GM12864 (cell line): ENCODE results near the gene MARCHF3.

Source experiments
- DNase-seq: peaks from one replicate; pipeline ENCODE4 v3.0.0-alpha.2; 2011; ENCODE audit warnings: low read depth
- H3K4me3 ChIP-seq: 2 replicates; pipeline ENCODE4 v1.5.1; 2011; ENCODE audit warnings: mild to moderate bottlenecking, low read depth, low read length, control low read depth
- TF ChIP-seq, protein P1 (sequence below): IDR thresholded peaks from 2 replicates; pipeline ENCODE4 v1.5.1; 2011; ENCODE audit warnings: low read depth, mild to moderate bottlenecking, moderate library complexity, low read length, control low read depth, inconsistent platforms; ENCODE audit errors: missing control alignments

The MARCHF3 gene

DNA sequence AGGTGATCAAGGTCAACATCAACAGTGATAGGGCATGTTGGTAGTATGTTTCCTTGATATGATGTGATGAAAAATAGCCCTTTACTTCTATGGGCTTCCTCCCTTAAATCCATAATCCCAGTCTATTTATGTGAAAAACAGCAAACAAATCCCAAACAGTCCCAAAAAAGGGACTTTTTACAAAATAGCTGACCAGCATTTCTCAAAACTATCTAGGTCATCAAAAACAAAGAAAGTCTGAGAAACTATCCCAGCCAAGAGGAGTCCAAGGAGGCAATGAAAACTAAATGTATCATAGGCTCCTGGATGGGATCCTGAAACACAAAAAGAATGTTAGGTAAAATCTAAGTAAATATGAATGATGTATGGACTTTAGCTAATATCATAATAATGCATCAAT is 71.2 kb downstream of the MARCHF3 start:
- H3K4me3 ChIP-seq = no peak overlapping the region
- no peak for DNase-seq
- TF ChIP-seq, protein P1, sequence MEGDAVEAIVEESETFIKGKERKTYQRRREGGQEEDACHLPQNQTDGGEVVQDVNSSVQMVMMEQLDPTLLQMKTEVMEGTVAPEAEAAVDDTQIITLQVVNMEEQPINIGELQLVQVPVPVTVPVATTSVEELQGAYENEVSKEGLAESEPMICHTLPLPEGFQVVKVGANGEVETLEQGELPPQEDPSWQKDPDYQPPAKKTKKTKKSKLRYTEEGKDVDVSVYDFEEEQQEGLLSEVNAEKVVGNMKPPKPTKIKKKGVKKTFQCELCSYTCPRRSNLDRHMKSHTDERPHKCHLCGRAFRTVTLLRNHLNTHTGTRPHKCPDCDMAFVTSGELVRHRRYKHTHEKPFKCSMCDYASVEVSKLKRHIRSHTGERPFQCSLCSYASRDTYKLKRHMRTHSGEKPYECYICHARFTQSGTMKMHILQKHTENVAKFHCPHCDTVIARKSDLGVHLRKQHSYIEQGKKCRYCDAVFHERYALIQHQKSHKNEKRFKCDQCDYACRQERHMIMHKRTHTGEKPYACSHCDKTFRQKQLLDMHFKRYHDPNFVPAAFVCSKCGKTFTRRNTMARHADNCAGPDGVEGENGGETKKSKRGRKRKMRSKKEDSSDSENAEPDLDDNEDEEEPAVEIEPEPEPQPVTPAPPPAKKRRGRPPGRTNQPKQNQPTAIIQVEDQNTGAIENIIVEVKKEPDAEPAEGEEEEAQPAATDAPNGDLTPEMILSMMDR = no peak

DNA sequence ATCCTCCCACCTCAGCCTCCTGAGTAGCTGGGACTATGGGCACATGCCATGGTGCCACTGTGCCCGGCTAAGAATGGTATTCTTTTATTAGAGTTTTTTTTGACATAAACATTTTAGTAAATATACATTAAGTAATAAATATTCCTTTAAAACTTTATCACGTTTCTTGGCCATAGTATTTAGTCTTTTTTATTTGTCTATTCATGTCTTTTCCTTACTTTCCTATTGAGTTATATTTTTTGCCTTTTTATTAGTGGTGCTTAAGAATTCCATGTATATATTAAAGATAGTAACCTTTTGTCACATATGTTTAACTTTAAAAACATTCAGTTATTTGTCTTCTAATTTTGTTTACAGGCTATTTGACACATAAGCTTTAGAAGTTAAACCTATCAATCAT is 73.4 kb downstream of the MARCHF3 start:
- no peak for DNase-seq
- H3K4me3 ChIP-seq = no peak overlapping the region
- TF ChIP-seq, protein P1 = no peak

DNA sequence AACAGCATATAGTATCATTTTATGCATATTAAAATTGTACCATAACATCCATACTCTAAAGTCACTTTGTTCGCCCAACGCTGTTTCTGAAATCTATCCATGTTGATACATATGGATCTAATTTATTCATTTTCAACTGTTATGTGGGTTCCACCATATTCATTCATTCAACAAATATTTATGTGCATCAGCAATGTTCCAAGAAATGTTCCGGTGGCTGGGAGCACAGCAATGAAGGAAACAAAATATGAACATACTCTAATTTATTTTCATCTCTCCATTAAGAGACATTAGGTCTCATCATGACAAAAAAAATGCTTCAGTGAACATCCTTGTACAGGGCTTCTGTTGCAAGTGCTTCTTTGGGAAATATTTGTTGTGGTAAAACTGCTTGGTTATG is 75.4 kb downstream of the MARCHF3 start:
- TF ChIP-seq, protein P1 = no peak
- H3K4me3 ChIP-seq = no peak overlapping the region
- DNase-seq = no peak

DNA sequence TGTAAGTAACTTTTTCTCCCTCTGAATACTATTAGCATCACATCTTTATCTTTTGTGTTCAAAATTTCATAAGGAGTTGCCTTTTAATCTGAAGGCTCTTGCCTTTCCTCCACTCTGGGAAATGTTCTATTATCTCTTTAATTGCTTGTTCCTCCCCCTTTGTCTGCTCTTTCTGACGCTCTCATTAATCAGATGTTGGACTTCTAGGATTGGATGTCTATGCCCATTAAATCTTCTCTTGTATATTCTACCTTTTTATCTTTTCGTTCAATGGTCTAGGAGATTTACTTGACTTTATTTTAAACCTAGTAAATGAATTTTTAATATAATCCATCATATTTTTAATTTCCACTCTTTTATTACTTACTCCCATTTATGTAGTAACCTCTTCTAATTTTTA is 76.7 kb downstream of the MARCHF3 start:
- DNase-seq = no peak
- TF ChIP-seq, protein P1 = no peak
- no peak overlapping the region for H3K4me3 ChIP-seq

DNA sequence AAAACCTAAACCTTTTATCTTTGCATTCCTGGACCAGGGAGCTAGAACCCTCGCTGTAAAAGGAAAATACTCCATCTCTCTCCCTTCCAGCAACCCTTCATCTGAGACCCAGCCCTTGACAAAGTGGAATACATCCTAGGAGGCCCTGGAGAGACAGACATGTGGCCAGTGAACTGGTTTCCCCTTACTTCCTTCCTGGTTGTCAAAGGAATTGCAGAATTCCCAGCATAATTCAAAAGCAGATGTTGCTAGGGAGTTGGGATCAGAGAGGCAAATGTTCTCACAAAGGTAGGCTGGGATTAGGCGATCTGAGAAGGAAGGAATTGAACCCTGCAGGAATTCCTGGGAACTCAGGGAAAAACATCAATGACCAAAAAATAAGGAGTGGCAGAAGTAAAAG is 80.9 kb downstream of the MARCHF3 start:
- no peak overlapping the region for H3K4me3 ChIP-seq
- TF ChIP-seq, protein P1 = no peak
- no peak for DNase-seq

DNA sequence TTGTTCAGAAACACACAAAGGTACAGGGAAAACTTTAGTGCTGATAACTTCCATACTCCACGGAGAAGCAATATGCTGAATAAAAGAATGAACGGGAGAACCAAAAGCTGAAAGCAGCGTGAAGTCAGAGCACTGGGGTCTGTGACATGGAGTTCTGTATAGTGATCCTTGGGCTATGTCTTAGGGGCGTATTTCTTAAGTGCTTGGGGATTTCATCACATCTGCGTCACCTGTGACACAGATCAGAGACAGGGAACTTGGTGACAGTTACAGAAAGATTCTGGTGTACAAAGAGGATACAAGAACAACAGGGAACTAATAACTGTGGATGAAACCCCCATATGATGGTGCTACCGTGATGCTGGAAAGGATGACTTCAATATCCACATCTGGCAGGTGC is 81.9 kb downstream of the MARCHF3 start:
- no peak for DNase-seq
- TF ChIP-seq, protein P1 = no peak
- H3K4me3 ChIP-seq = no peak overlapping the region

DNA sequence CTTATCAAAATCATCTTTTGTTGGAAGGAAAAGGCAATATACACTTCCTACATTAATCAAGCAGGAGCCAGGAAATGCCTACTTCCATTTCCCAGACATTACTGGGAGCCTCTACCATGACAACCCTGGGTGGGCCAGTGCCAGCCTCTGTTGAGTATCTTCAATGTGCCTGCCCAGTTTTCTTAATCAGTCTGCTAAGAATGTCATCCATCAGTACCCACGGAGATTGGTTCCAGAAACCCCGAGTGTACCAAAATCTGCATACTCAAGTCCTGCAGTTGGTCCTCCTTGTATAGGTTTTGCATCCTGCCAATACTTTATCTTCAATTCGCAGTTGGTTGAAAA is 82.4 kb downstream of the MARCHF3 start:
- no peak for DNase-seq
- no peak overlapping the region for H3K4me3 ChIP-seq
- TF ChIP-seq, protein P1 = no peak
